Thyroid gland (tissue), 4 donors: ENCODE data around the gene ACTR2. TPM values are rescaled to one million over a fixed set of nuclear protein-coding genes. Genes with fewer than 3 reads are reported as not detected.

Experiments used
- DNase-seq, 2 donors: peaks; one replicate each; pipeline ENCODE4 v3.0.0-alpha.2; 2019
- H3K27ac ChIP-seq, 3 donors: fragments of 200-600 bp; sonication (generic); 1 replicate in 2 of 3; 2 replicates in 1 of 3; pipeline ENCODE4 v1.5.1; 2016 to 2019; ENCODE audit warnings: mild to moderate bottlenecking in 1 of 3, moderate library complexity in 1 of 3
- H3K27me3 ChIP-seq: fragments of 200-600 bp; sonication (generic); one replicate; pipeline ENCODE4 v1.5.1; 2019
- H3K36me3 ChIP-seq, 2 donors: fragments of 200-600 bp; sonication (generic); one replicate each; pipeline ENCODE4 v1.5.1; 2016 to 2019
- H3K4me1 ChIP-seq, 2 donors: fragments of 200-600 bp; sonication (generic); one replicate each; pipeline ENCODE4 v1.5.1; 2017 to 2019
- H3K4me3 ChIP-seq, 3 donors: fragments of 200-600 bp; sonication (generic); replicated peaks in 1 of 3; 1 replicate in 2 of 3; 2 replicates in 1 of 3; pipeline ENCODE4 v1.5.1; 2016; ENCODE audit warnings: mild to moderate bottlenecking in 1 of 3
- H3K9me3 ChIP-seq: fragments of 200-600 bp; sonication (generic); one replicate; pipeline ENCODE4 v1.5.1; 2017
- CTCF ChIP-seq, 6 experiments: fragments of 200-600 bp in 3 of 6; fragments of 450-650 bp in 3 of 6; sonication (generic) in 3 of 6; IDR thresholded peaks; one replicate each; pipeline ENCODE4 v1.5.1; 2016 to 2019; ENCODE audit warnings: antibody characterized with exemption in 6 of 6, mild to moderate bottlenecking in 2 of 6, inconsistent platforms in 1 of 6, moderate library complexity in 1 of 6
- POLR2A ChIP-seq, 2 donors: fragments of 450-650 bp; IDR thresholded peaks; one replicate each; pipeline ENCODE4 v1.6.1; 2017; ENCODE audit warnings: antibody characterized with exemption in 2 of 2, mild to moderate bottlenecking in 2 of 2, moderate library complexity in 1 of 2
- WGBS, 2 donors: methylation state at CpG; one replicate each; pipeline ENCODE4 v1.1.5; 2017; 5-methylcytosine and 5-hydroxymethylcytosine counted together
- intact Hi-C: fragments of 100-400 bp; cut with DNase I; formaldehyde crosslinking; loops from one replicate; pipeline ENCODE4 v1.15.1; 2023
- total RNA-seq, 4 donors: library from RNA; depleted of rRNA; stranded (reverse); fragments of >200 nt; gene quantifications; one replicate each; pipeline ENCODE4 v1.2.3, GENCODE V29; 2016

Gene ACTR2
- total RNA-seq, 4 donors from 2014 or later = 65.2 to 88.6 (median 74.7) TPM

- no peaks in the 10 kb centered on the region for H3K9me3 ChIP-seq
- intact Hi-C loops = no loop called here
- H3K27me3 ChIP-seq = no peaks in the 10 kb centered on the region
- H3K27ac ChIP-seq = no peak overlapping the region
- no peaks in the 10 kb centered on the region for H3K36me3 ChIP-seq
- TF ChIP-seq CTCF (IDR thresholded peaks at IDR 0.05) (no peak), POLR2A (IDR thresholded peaks at IDR 0.05) (no peak)
- 69 to 74% methylated on average over 6 of the region's 6 CpGs for WGBS, 2 donors
- no peak overlapping the region for H3K4me3 ChIP-seq
- H3K4me1 ChIP-seq = no peaks in the 10 kb centered on the region
- no peak for DNase-seq
Observed at GRCh38 chr2:65294701-65295100, 67.1 kb downstream of the ACTR2 start.

GRCh38 chr2:65296971-65297370 is 69.3 kb downstream of the ACTR2 start:
- Histone ChIP-seq H3K27me3 (no peaks in the 10 kb centered on the region), H3K9me3 (no peaks in the 10 kb centered on the region), H3K27ac (no peak overlapping the region), H3K36me3 (no peaks in the 10 kb centered on the region), H3K4me1 (peaks cover 13 to 22% of the 10 kb centered on the region in 2 donors), H3K4me3 (no peak overlapping the region)
- no peak for DNase-seq
- intact Hi-C loops = no loop called here
- WGBS, 2 donors = 95 to 100% methylated on average over 7 of the region's 7 CpGs
- TF ChIP-seq POLR2A (IDR thresholded peaks at IDR 0.05) = no peak
- TF ChIP-seq CTCF (IDR thresholded peaks at IDR 0.05) = no peak

GRCh38 chr2:65297544-65297943 is 69.9 kb downstream of the ACTR2 start:
- DNase-seq = no peak
- H3K9me3 ChIP-seq = no peaks in the 10 kb centered on the region
- no peaks in the 10 kb centered on the region for H3K27me3 ChIP-seq
- intact Hi-C loops = no loop called here
- peaks cover 13 to 24% of the 10 kb centered on the region in 2 donors for H3K4me1 ChIP-seq
- TF ChIP-seq CTCF (IDR thresholded peaks at IDR 0.05) (no peak), POLR2A (IDR thresholded peaks at IDR 0.05) (no peak)
- H3K36me3 ChIP-seq = no peaks in the 10 kb centered on the region
- no peak overlapping the region for H3K27ac ChIP-seq
- H3K4me3 ChIP-seq = no peak overlapping the region
- WGBS, 2 donors = 92% methylated on average over 9 of the region's 9 CpGs

GRCh38 chr2:65298089-65298488 is 70.5 kb downstream of the ACTR2 start:
- Histone ChIP-seq H3K36me3 (no peaks in the 10 kb centered on the region), H3K4me1 (peaks cover 13 to 24% of the 10 kb centered on the region in 2 donors), H3K27me3 (no peaks in the 10 kb centered on the region), H3K9me3 (no peaks in the 10 kb centered on the region), H3K4me3 (no peak overlapping the region), H3K27ac (no peak overlapping the region)
- 88 to 98% methylated on average over 5 of the region's 5 CpGs for WGBS, 2 donors
- intact Hi-C loops = no loop called here
- DNase-seq = no peak
- TF ChIP-seq POLR2A (IDR thresholded peaks at IDR 0.05) = no peak
- TF ChIP-seq CTCF (IDR thresholded peaks at IDR 0.05) = no peak

- TF ChIP-seq CTCF (IDR thresholded peaks at IDR 0.05) = no peak
- no peak for TF ChIP-seq POLR2A (IDR thresholded peaks at IDR 0.05)
- no peaks in the 10 kb centered on the region for H3K27me3 ChIP-seq
- H3K9me3 ChIP-seq = no peaks in the 10 kb centered on the region
- WGBS, 2 donors = 87 to 88% methylated on average over 7 of the region's 7 CpGs
- no peaks in the 10 kb centered on the region for H3K36me3 ChIP-seq
- H3K27ac ChIP-seq = no peak overlapping the region
- no peak for DNase-seq
- intact Hi-C loops = no loop called here
- no peak overlapping the region for H3K4me3 ChIP-seq
- H3K4me1 ChIP-seq = peaks cover 13 to 24% of the 10 kb centered on the region in 2 donors
Observed at GRCh38 chr2:65299246-65299645, 71.6 kb downstream of the ACTR2 start.
